DMS 273 treated with DMSO at 0.1 percent for 48 hours (cell line): Measurements from ENCODE around the gene PLD5.
"Not testable (repeated sequence)": the region's sequence is repeated elsewhere in the genome, so short reads cannot be mapped to it uniquely, and the experiment has no call there.

Experiments
- DNase-seq: peaks from one replicate; lab custom pipeline; 2025; lab: John Stamatoyannopoulos, UW

The PLD5 gene

DNA sequence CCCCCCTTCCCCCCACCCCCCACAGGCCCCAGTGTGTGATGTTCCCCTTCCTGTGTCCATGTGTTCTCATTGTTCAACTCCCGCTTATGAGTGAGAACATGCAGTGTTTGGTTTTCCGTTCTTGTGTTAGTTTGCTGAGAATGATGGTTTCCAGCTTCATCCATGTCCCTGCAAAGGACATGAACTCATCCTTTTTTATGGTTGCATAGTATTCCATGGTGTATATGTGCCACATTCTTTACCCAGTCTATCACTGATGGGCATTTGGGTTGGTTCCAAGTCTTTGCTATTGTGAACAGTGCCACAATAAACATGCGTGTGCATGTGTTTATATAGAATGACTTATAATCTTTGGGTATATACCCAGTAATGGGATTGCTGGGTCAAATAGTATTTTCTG lies 466.3 kb downstream of the PLD5 start:
- DNase-seq: not testable (repeated sequence)

DNA sequence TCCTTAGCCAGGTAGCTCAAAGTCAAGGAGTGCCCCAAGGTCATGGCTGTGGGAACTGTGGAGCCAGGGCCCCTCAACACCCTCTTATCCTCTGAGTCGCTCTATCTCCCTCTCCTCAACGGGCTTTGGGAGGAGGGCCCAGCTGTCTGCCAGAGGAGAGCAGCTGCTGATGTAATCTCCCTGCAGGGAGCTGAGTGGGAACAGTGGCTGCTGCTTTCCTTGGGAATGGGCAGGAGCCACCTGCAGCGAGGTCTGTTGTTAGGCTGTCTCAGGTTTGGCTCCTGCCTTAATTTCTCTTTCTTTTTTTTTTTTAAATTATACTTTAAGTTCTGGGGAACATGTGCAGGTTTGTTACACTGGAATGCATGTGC lies 466.8 kb downstream of the PLD5 start:
- no peak for DNase-seq

DNA sequence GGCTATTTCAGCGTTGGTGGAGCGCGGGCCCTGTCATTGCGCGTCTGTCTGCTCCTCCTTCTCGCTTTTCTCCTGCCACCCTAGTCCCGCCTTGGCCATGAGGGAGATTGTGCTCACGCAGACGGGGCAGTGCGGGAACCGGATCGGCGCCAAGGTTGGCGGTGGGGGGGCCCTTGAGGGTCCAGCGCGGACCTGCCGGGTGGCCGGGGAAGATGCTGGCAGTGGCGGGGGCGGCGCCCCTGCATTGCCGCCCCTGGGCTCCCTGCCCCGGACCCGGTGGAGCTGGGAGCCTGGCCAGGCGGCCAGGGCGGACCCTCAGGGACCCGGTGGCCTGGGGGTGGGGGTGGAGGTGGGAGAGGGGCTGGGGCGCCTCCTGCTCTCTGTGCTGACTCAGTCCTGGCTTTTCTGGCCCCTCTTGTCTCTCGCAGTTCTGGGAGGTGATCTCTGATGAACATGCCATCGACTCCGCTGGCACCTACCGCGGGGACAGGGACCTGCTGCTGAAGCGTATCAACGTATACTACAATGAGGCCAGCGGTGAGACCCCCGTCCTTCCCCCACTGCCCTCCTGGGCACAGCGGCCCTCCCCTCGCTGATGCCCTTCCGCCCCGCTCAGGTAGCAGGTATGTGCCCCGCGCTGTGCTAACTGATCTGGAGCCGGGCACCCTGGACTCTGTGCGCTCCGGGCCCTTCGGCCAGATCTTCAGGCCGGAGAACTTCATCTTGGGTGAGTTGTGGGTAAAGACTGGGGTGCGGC lies 467.3 kb downstream of the PLD5 start:
- DNase-seq: no peak

DNA sequence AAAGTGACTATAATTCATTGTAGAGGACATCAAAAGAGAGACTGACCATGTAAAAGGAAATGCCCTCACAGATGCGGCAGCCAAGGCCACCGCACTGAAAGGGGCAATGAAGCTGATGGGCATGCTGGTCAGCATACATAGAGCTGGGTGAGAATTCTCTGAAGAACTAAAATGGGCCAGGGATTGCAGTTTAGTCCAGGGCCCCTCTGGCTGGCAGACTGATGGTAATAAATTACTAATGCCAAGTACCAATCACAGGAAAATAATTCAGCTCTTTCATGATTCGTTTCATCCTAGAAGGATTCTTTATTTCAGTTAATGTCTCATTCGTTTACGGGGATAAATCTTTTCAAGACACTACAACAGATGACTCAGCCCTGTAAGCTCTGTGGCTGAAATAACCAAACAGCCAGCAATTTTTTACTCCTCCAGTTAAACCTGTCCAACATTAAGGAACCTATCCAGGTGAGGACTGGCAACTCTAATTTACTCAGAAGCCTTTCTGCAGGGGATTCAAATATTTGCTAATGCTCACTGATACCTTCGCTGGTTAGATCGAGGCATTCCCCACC lies 468.7 kb downstream of the PLD5 start:
- DNase-seq: no peak

DNA sequence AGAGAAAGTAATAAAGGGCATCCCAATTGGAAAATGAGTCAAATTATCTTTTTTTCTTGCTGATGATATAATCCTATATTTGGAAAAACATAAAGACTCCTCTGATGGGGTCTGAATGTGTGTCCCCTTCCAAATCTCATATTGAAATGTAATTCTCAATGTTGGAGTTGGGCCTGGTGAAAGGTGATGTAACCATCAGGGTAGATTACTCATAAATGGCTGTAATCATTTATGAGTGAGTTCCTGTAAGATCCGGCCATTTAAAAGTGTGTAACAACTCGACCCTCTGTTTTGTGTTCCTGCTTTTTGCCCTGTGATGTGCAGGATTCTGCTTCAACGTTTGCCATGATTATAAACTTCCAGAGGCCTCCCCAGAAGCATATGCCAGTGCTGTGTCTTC lies 481.3 kb downstream of the PLD5 start:
- DNase-seq: no peak

DNA sequence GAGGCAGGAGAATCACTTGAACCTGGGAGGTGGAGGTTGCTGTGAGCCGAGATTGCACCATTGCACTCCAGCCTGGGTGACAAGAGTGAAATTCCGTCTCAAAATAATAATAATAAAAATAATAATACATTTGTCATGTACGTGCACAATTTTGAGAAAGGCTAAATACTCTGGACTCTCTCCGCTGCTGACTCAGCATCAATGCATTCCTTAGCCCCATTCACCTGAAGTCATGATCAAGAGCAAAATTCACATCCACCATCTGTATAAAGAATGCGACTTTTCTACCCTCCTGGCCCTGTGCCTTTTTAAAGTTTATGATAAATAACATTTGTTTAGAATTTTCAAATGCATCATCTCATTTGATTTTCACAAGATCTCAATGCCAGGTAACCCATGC lies 490.1 kb downstream of the PLD5 start:
- no peak for DNase-seq

DNA sequence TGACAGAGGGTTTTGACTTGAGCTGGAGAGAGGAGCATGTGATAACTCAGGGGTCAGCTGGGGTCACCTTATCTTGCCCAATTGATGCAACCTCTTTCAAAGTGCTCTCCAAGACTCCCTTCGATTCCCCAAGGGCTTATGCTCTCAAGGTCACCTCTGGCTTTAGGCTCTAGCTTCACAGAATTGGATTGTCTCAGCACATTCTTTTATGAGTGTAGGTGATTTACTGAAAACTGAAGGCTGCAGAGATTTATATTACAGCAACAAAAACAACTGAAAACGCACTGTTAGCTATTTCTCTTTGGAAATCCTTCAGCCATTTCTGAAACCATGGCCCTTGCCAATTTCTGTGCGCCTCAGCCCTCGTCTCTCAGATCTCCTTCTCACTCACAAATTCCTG lies 491.1 kb downstream of the PLD5 start:
- no peak for DNase-seq
